Activated CD4-positive, alpha-beta T cell treated with anti-CD3 and anti-CD28 coated beads, Interleukin-2, amount 50 U/mL, for 24 hours (primary cell): ENCODE data around the gene TAF11L4.
"Not testable (repeated sequence)": the region's sequence is repeated elsewhere in the genome, so short reads cannot be mapped to it uniquely, and the experiment has no call there.

Source experiments
- DNase-seq, 2 donors: peaks; one replicate each; pipeline ENCODE4 v3.0.0-alpha.2; 2020; ENCODE audit warnings: low read depth in 1 of 2, low spot score in 1 of 2

Gene TAF11L4

DNA sequence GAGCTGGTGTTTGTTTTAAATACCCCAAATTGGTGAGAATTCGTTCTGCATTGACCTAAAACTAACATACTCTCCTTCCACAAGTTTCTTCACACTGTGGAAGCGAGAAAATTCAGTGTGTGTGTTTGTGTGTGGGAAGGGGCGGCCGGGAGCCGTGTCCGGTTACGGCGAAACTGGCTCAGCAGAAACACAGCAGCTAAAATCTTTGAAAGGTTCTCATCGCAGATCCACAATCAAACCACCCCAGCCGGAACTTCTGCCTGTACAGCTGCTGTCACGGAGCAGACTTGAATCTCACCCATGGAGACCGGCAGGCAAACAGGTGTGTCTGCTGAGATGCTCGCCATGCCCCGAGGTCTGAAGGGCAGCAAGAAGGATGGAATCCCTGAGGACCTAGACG lies at the start of gene TAF11L4:
TSS of gene TAF11L4 (plus strand) at position 301 of the 400 bp plus-strand sequence.
- DNase-seq: not testable (repeated sequence)

DNA sequence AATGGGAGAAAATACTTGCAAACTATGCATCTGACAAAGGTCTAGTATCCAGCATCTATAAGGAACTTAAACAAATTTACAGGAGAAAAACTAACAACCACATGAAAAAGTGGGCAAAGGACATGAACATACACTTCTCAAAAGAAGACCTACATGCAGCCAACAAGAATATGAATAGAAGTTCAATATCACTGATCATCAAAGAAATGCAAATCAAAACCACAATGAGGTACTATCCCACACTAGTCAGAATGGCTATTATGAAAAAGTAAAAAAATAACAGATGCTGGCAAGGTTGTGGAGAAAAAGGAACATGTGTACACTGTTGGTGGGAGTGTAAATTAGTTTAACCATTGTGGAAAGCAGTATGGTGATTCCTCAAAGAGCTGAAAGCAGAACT lies 46.5 kb upstream of the TAF11L4 start:
- DNase-seq: not testable (repeated sequence)

DNA sequence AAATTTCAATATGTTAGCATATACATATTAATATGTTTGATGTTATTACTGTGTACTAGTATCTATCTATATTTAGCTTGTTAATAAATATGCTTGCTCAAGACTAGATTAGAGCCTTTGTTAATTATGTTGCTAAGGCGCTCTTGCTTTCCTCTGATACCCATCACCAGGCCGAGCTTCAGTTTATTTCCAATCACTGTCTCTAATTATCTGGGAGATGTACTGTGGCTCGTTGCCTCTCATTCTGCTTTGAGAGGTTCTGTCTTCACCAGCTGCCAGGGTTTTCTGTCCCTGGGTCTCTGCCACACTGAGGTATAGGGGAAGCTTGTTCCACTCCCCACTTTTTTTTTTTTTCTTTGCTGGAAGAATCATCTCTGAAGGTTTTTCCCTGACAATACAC lies 44.6 kb upstream of the TAF11L4 start:
- no peak for DNase-seq

DNA sequence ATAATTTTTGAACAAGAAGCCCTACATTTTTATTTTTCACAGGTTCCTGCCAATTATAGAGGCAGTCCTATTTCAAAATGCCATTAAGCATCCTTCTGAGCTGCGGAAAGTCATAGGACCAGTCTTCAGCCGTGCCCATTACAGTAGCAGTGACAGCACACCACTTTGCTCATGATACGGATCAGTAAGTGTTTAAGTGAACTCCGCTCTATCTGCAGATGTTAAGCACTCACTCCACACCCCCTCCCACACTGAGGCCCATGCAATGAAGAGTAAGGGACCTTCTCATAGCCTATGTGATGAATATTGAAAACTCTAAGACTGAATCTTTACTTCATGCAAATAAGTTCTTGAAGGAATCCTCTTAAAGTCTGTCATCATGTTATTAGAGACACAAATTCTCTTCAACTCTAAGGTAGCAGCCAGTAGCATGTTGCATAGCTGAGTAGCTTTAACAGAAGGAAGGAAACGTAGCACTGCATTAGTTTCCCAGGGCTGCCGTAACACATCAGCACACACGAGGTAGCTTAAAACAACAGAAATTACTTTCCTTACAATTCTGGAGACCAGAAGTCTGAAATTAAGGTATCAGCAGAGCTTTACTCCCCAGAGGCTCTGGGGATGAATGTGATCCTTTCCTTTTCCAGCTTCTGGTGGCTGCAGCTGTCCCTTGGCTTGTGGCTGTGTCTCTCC lies 43.9 kb upstream of the TAF11L4 start:
- no peak for DNase-seq

DNA sequence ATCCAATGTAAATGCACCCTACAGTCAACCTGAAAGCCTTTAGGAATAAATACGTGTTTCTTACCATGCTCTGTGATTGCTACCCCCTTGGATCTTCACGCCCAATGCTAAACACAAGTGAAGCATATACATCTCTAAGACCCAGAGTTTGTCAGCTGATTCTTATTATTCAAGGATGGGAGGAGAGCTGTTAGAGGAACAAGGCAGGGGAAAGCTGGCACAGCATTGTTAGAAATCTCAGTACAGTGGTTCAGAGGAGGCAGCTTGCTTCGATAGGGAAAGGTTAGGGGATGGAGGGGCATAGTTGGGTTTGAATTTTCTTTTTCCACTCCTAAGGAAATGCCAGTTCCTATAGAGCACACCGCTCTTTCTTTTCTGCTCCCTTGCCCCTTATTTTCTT lies 40.2 kb upstream of the TAF11L4 start:
- no peak for DNase-seq

DNA sequence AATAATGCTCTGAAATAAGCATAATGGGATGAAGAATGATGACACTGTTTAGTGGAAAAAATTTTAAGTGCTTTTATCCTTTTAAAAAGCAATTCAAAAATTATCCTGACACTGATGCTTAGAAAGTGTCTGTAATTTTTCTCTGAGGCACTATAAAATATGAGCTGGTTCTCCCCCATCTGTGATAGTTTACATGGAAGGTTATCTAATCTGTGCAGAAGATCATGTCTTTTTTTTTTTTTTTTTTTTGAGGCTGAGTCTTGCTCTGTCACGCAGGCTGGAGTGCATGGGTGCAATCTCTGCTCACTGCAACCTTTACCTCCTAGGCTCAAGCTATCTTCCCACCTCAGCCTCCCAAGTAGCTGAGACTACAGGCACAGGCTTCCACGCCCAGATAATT lies 38.8 kb upstream of the TAF11L4 start:
- DNase-seq: no peak

DNA sequence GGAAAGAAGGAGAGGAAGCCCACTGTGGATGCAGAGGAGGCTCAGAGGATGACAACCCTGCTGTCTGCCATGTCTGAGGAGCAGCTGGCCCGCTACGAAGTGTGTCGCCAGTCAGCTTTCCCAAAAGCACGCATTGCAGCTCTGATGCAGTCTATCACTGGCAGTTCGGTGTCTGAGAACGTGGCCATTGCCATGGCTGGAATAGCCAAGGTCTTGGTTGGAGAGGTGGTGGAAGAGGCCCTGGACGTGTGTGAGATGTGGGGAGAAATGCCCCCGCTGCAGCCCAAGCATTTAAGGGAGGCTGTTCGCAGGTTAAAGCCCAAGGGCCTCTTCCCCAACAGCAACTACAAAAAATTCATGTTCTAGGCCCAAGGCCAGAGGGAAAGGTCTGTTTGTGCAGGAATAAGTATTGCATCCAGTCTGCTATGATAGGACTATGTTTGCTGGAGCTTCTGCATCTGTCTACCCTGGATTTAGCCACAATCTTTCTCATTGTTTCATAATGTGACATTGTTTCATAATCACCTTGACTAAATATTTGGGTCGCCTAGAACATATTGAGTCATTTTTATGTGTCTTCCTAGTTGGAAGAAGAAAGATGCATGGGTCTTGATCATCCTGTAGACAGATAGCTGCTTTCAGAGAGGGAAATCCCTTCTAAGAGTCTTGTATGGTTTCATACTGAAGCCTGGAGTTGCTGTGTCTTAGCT lies 35.0 kb upstream of the TAF11L4 start:
- DNase-seq: not testable (repeated sequence)

DNA sequence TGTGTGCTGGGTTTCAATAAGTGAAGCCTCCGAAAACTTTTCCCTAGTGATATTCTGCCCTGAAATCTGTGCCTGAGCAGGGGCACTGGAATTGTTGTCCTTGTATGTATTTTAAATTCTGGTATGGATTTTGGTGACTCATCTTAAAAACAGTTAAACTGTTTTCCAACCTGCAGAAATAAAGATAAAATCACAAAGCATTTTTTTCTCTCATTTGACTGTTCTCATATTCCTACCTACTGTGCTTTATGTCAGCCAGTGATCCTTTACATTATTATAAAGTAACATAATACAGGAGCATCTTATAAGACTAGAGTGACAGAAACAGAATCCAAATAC lies 34.5 kb upstream of the TAF11L4 start:
- no peak for DNase-seq

DNA sequence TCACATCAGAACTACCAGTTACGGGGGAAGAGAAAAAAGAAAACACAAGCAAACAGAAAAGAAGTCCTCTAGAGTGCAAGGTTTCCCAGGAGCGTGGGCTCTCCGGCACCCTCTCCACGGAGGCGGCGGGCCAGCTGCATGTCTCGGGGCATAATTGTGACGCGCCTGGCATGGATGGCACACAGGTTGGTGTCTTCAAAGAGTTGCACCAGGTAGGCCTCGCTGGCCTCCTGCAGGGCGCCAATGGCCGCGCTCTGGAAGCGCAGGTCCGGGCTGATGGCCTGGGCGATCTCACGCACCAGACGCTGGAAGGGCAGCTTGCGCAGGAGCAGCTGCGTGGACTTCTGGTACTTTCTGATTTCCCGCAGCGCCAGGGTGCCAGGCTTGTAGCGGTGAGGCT lies 30.3 kb upstream of the TAF11L4 start:
- DNase-seq: not testable (repeated sequence)

DNA sequence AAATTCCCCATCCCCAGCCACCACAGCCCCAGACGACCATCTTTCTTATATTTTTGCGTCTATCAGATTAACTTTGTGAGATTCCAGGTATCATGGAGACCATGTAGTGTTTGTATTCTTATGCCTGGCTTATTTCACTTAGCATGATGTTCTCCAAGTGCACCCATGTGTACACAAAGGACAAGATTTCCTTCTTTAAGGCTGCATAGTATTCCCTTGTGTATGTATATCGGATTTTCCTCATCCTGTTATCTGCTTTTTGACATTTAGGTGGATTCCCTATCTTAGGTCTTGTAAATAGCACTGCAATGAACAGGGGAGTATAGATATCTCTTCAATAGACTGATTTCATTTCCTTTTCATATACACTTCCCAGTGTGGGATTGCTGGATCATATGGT lies 28.8 kb upstream of the TAF11L4 start:
- no peak for DNase-seq

DNA sequence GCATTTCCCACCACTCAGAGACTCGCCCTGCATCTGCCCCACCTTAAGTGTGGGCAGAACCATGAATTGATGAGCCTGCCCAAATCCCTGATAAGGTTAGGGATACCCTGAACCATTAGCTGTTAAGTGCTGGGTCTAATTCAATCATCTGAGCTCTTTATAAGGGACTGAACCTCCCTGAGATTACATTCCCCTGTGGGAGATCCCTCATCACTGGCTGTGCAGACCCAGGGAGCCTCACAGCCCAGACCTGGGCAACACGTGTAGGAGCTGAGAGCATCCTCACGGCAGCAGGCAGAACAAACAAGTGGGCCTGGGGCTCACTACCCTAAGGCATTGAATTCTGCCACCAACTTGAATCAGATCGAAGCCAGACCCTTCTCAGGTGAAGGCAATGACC lies 24.2 kb upstream of the TAF11L4 start:
- DNase-seq: no peak

DNA sequence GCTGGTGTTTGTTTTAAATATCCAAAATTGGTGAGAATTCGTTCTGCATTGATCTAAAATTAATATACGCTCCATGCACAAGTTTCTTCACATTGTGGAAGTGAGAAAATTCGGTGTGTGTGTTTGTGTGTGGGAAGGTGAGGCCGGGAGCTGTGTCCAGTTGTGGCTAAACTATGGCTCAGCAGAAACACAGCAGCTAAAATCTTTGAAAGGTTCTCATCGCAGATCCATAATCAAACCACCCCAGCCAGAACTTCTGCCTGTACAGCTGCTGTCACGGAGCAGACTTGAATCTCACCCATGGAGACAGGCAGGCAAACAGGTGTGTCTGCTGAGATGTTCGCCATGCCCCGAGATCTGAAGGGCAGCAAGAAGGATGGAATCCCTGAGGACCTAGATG lies 23.7 kb upstream of the TAF11L4 start, which contains the start of gene TAF11L2:
TSS of gene TAF11L2 (plus strand) at position 301 of the 400 bp plus-strand sequence.
- DNase-seq: not testable (repeated sequence)

DNA sequence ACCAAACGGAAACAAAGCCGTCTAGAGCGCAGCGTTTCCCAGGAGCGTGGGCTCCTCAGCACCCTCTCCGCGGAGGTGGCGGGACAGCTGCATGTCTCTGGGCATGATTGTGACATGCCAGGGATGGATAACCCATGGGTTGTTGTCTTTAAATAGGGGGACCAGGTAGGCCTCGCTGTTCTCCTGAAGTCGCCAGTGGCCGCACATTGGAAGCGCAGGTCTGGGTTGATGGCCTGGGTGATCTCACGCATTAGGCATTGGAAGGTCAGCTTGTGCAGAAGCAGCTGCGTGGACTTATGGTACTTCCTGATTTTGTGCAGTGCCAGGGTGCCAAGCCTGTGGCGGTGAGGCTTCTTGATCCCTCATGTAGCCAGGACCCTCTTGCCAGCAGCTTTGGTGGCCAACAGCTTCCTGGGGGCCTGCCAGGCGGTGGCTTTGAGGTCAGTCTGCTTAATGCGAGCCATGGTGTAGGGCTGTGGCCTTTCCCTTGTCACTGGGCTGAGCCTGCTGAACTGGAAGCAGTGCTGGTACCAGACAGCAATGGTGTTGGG lies 9.8 kb upstream of the TAF11L4 start:
- no peak for DNase-seq

DNA sequence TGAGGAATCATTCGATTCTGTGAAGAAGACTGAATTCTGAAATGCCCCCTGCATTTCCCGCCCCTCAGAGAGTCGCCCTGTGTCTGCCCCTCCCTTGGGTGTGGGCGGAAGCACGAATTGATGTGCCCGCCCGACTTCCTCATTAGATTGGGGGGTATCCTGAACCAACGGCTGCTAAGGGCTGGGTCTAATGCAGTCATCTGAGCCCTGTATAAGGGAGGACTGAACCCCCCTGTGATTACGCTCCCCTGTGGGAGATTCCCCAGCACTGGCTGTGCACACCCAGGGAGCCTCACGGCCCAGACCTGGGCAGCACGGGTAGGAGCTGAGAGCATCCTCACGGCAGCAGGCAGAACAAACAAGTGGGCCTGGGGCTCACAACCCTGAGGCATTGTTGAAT lies 4.1 kb upstream of the TAF11L4 start:
- DNase-seq: peak in 1 of 2 donors; percentile 13

DNA sequence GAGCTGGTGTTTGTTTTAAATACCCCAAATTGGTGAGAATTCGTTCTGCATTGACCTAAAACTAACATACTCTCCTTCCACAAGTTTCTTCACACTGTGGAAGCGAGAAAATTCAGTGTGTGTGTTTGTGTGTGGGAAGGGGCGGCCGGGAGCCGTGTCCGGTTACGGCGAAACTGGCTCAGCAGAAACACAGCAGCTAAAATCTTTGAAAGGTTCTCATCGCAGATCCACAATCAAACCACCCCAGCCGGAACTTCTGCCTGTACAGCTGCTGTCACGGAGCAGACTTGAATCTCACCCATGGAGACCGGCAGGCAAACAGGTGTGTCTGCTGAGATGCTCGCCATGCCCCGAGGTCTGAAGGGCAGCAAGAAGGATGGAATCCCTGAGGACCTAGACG lies 3.5 kb upstream of the TAF11L4 start, which contains the start of gene TAF11L3:
TSS of gene TAF11L3 (plus strand) at position 301 of the 400 bp plus-strand sequence.
- not testable (repeated sequence) for DNase-seq

DNA sequence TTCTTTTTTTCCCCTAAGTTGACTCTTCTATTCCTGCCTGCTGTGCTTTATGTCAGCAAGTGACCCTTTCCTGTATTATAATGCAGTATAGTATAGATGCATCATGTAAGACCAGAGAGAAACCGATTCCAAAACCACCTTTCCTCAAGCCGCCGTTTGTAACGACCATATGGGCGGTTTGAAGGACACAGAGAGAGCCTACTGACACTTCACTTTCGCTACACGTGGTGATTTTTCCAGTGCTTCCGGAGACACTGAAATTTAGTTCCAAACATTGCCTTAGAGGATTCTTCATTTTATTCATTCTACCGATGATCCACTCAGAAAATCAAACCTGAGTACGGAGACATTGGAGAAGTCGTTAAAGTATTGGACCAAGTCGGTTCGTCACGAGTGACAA lies 2.1 kb upstream of the TAF11L4 start:
- DNase-seq: not testable (repeated sequence)

DNA sequence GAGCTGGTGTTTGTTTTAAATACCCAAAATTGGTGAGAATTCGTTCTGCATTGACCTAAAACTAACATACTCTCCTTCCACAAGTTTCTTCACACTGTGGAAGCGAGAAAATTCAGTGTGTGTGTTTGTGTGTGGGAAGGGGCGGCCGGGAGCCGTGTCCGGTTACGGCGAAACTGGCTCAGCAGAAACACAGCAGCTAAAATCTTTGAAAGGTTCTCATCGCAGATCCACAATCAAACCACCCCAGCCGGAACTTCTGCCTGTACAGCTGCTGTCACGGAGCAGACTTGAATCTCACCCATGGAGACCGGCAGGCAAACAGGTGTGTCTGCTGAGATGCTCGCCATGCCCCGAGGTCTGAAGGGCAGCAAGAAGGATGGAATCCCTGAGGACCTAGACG lies 3.3 kb downstream of the TAF11L4 start, which contains the start of gene TAF11L5:
TSS of gene TAF11L5 (plus strand) at position 301 of the 400 bp plus-strand sequence.
- not testable (repeated sequence) for DNase-seq

DNA sequence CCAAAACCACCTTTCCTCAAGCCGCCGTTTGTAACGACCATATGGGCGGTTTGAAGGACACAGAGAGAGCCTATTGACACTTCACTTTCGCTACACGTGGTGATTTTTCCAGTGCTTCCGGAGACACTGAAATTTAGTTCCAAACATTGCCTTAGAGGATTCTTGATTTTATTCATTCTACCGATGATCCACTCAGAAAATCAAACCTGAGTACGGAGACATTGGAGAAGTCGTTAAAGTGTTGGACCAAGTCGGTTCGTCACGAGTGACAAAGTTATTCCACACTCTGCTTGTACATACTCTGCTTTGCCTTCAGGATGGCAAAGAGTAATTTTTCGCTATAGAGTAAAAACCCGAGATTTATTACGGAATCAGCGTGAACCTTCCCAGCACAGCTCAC lies 4.9 kb downstream of the TAF11L4 start:
- peak in 1 of 2 donors; percentile 14 for DNase-seq

DNA sequence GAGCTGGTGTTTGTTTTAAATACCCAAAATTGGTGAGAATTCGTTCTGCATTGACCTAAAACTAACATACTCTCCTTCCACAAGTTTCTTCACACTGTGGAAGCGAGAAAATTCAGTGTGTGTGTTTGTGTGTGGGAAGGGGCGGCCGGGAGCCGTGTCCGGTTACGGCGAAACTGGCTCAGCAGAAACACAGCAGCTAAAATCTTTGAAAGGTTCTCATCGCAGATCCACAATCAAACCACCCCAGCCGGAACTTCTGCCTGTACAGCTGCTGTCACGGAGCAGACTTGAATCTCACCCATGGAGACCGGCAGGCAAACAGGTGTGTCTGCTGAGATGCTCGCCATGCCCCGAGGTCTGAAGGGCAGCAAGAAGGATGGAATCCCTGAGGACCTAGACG lies 6.8 kb downstream of the TAF11L4 start, which contains the start of gene TAF11L6:
TSS of gene TAF11L6 (plus strand) at position 301 of the 400 bp plus-strand sequence.
- not testable (repeated sequence) for DNase-seq
